IMR-90 (cell line): ENCODE results near the gene C13orf46. TPM values are rescaled to one million over a fixed set of nuclear protein-coding genes. Genes with fewer than 3 reads are reported as not detected.
"Not testable (repeated sequence)": the region's sequence is repeated elsewhere in the genome, so short reads cannot be mapped to it uniquely, and the experiment has no call there.

Experiments
- ATAC-seq: fragments of 200-7000 bp; cut with Tn5 transposase; 2 replicates; pipeline ENCODE4 v1.9.1; 2020; ENCODE audit warnings: low read depth, mild to moderate bottlenecking, moderate library complexity
- BruUV-seq: library from RNA; stranded (reverse); fragments of 400-500 nt; replicated peaks from 2 replicates; lab custom pipeline; 2021; lab: Mats Ljungman, UMichigan
- CTCF ChIA-PET: fragments of 300-600 bp; formaldehyde crosslinking; extraction: SDS; loops from one replicate; lab custom pipeline; 2021; ENCODE audit warnings: antibody characterized with exemption; lab: Yijun Ruan, JAX
- POLR2A ChIA-PET: fragments of 300-600 bp; sonication (Branson Sonifier 250); formaldehyde crosslinking; loops from one replicate; lab custom pipeline; 2022; ENCODE audit warnings: antibody characterized with exemption; ENCODE audit not compliant: unreplicated experiment; lab: Charles Lee
- DNase-seq: peaks from one replicate; pipeline ENCODE4 v3.0.0; 2013
- H2AFZ ChIP-seq: replicated peaks from 2 replicates; pipeline ENCODE3; 2013; ENCODE audit warnings: low read length, mild to moderate bottlenecking; ENCODE audit not compliant: poor library complexity
- H2AK5ac ChIP-seq: 2 replicates; pipeline ENCODE4 v1.6.1; 2013; ENCODE audit warnings: low read depth, low read length, inconsistent platforms
- H2AK9ac ChIP-seq: replicated peaks from 2 replicates; pipeline ENCODE3; 2013; ENCODE audit warnings: mild to moderate bottlenecking, low read depth, low read length, moderate library complexity; ENCODE audit not compliant: poor library complexity
- H2BK120ac ChIP-seq: 2 replicates; pipeline ENCODE4 v1.6.1; 2013; ENCODE audit warnings: low read depth, low read length, inconsistent platforms
- H2BK15ac ChIP-seq: 3 replicates; pipeline ENCODE4 v1.6.1; 2013; ENCODE audit warnings: low read depth, low read length, inconsistent platforms
- H2BK20ac ChIP-seq: 2 replicates; pipeline ENCODE4 v1.6.1; 2013; ENCODE audit warnings: low read depth, mild to moderate bottlenecking, inconsistent platforms, low read length, moderate library complexity
- H2BK5ac ChIP-seq: 2 replicates; pipeline ENCODE4 v1.6.1; 2013; ENCODE audit warnings: mild to moderate bottlenecking, low read depth, low read length, inconsistent platforms; ENCODE audit not compliant: poor library complexity, severe bottlenecking
- H3K14ac ChIP-seq: replicated peaks from 2 replicates; pipeline ENCODE4 v1.6.1; 2013; ENCODE audit warnings: low read depth, low read length, inconsistent platforms
- H3K18ac ChIP-seq: 2 replicates; pipeline ENCODE4 v1.6.1; 2013; ENCODE audit warnings: low read depth, low read length, control low read depth
- H3K23ac ChIP-seq: 2 replicates; pipeline ENCODE4 v1.6.1; 2013; ENCODE audit warnings: low read depth, low read length, inconsistent platforms
- H3K27ac ChIP-seq: 2 replicates; pipeline ENCODE4 v1.5.1; 2013; ENCODE audit warnings: mild to moderate bottlenecking, control low read depth, low read length; ENCODE audit not compliant: insufficient read depth
- H3K27me3 ChIP-seq: 2 replicates; pipeline ENCODE4 v1.6.1; 2013; ENCODE audit warnings: low read length; ENCODE audit not compliant: control insufficient read depth, insufficient read depth
- H3K36me3 ChIP-seq: 2 replicates; pipeline ENCODE4 v1.6.1; 2013; ENCODE audit warnings: low read length, mixed read lengths; ENCODE audit not compliant: control insufficient read depth, insufficient read depth
- H3K4ac ChIP-seq: 2 replicates; pipeline ENCODE4 v1.6.1; 2013; ENCODE audit warnings: low read depth, low read length, inconsistent platforms
- H3K4me1 ChIP-seq: 2 replicates; pipeline ENCODE4 v1.6.1; 2013; ENCODE audit warnings: low read length, mixed read lengths; ENCODE audit not compliant: control insufficient read depth, insufficient read depth
- H3K4me2 ChIP-seq: 2 replicates; pipeline ENCODE4 v1.6.1; 2013; ENCODE audit warnings: low read depth, mild to moderate bottlenecking, control low read depth, low read length, moderate library complexity
- H3K4me3 ChIP-seq: 2 replicates; pipeline ENCODE4 v1.5.1; 2013; ENCODE audit warnings: low read depth, mild to moderate bottlenecking, control low read depth, low read length, moderate library complexity; ENCODE audit not compliant: insufficient read depth
- H3K56ac ChIP-seq: 2 replicates; pipeline ENCODE4 v1.6.1; 2013; ENCODE audit warnings: low read length, inconsistent platforms; ENCODE audit not compliant: insufficient read depth; ENCODE audit errors: extremely low read depth
- H3K79me1 ChIP-seq, 2 experiments: 2 replicates each; pipeline ENCODE4 v1.6.1; 2013; ENCODE audit warnings: low read length in 2 of 2, inconsistent platforms in 1 of 2, low read depth in 1 of 2
- H3K9ac ChIP-seq: 2 replicates; pipeline ENCODE4 v1.6.1; 2013; ENCODE audit warnings: low read depth, low read length, control low read depth
- H3K9me1 ChIP-seq: 2 replicates; pipeline ENCODE4 v1.6.1; 2013; ENCODE audit warnings: low read length, inconsistent platforms; ENCODE audit not compliant: insufficient read depth
- H3K9me3 ChIP-seq: 2 replicates; pipeline ENCODE4 v1.6.1; 2013; ENCODE audit warnings: low read length; ENCODE audit not compliant: control insufficient read depth, insufficient read depth
- H4K20me1 ChIP-seq: 2 replicates; pipeline ENCODE4 v1.6.1; 2013; ENCODE audit warnings: low read length, inconsistent platforms; ENCODE audit not compliant: insufficient read depth
- H4K5ac ChIP-seq: 2 replicates; pipeline ENCODE4 v1.6.1; 2013; ENCODE audit warnings: mild to moderate bottlenecking, low read depth, low read length, control low read depth
- H4K8ac ChIP-seq, 2 experiments: 2 replicates each; pipeline ENCODE4 v1.6.1; 2013; ENCODE audit warnings: low read depth in 2 of 2, low read length in 2 of 2, control low read depth in 1 of 2, inconsistent platforms in 1 of 2
- H4K91ac ChIP-seq: 2 replicates; pipeline ENCODE4 v1.6.1; 2013; ENCODE audit warnings: low read depth, low read length, inconsistent platforms; ENCODE audit not compliant: insufficient read depth
- BHLHE40 ChIP-seq: fragments of 150-350 bp; IDR thresholded peaks from 2 replicates; pipeline ENCODE4 v1.6.1; 2016; ENCODE audit warnings: mild to moderate bottlenecking, low read depth, low read length
- CEBPB ChIP-seq: IDR thresholded peaks from 2 replicates; pipeline ENCODE4 v1.6.1; 2012; ENCODE audit warnings: low read depth, low read length, improper control_type of control experiment
- FOS ChIP-seq: fragments of 150-350 bp; IDR thresholded peaks from 2 replicates; pipeline ENCODE4 v1.6.1; 2016; ENCODE audit warnings: low read depth, low read length
- whole genome bisulfite sequencing, 2 experiments: methylation state at CpG; one replicate each; pipeline versions ENCODE4 v1.1.5 to v1.1.7; 2013; ENCODE audit warnings: missing lambda C conversion rate in 2 of 2; ENCODE audit not compliant: insufficient read length in 1 of 2; ENCODE audit errors: extremely low coverage in 2 of 2; 5-methylcytosine and 5-hydroxymethylcytosine counted together
- dilution Hi-C: fragments of 300-500 bp; cut with HindIII; formaldehyde crosslinking; loops from one replicate; pipeline ENCODE4 v1.14.3; 2018; ENCODE audit warnings: low sequenced_read_pairs; ENCODE audit not compliant: unreplicated experiment
- in situ Hi-C: fragments of 300-500 bp; cut with MboI; formaldehyde crosslinking; loops from 3 replicates; pipeline ENCODE4 v1.14.3; 2019; ENCODE audit warnings: low sequenced_read_pairs, inconsistent platforms, mixed read lengths
- intact Hi-C: fragments of 100-400 bp; cut with micrococcal nuclease; formaldehyde crosslinking; loops from 2 replicates; pipeline ENCODE4 v1.10.0; 2022
- polyA plus RNA-seq, 3 experiments: library from polyadenylated mRNA; depleted of rRNA; stranded (reverse); fragments of >200 nt; gene quantifications; 2 replicates each; pipeline ENCODE4 v1.2.3, GENCODE V29; 2012; ENCODE audit warnings: low replicate concordance in 1 of 3
- total RNA-seq: library from RNA; depleted of rRNA; stranded (reverse); fragments of >200 nt; gene quantifications from 2 replicates; pipeline ENCODE4 v1.2.3, GENCODE V29; 2012

C13orf46 gene
- total and polyA plus RNA-seq, 2 of the 4 experiments (the other 2 are of a cell fraction), result under 0.01 to 2.1 TPM

- H2AFZ ChIP-seq, result peak overlapping the region; percentile 33
- H3K4me2 ChIP-seq, H2AK9ac ChIP-seq, H4K20me1 ChIP-seq, intact Hi-C loops, H3K9ac ChIP-seq, H3K27ac ChIP-seq, H3K4me3 ChIP-seq, H3K9me3 ChIP-seq, ATAC-seq, in situ Hi-C loops, H3K4me1 ChIP-seq, H4K5ac ChIP-seq, H3K27me3 ChIP-seq, dilution Hi-C loops, CTCF ChIA-PET, POLR2A ChIA-PET, H3K36me3 ChIP-seq, BruUV-seq: not testable (repeated sequence)
- TF ChIP-seq CEBPB (0 out of 2 replicates have a peak, but pooled peaks have one; percentile 8), BHLHE40 (peak; percentile 37; the same call in 1 of the 2 replicates), FOS (peak; percentile 15; the same call in 1 of the 2 replicates)
- 0 out of 2 replicates have a peak overlapping the region, but pooled peaks have one; percentile 7 for H3K56ac ChIP-seq
- peak overlapping the region; percentile 40 for H2BK5ac ChIP-seq
- peak overlapping the region; percentile 92; the same call in 2 of the 3 replicates for H2BK15ac ChIP-seq
- 0 out of 2 replicates have a peak overlapping the region, but pooled peaks have one; percentile 13 for H4K91ac ChIP-seq
- no CpG with 5 or more reads among the region's 8 CpGs for WGBS, 2 experiments
- H2AK5ac ChIP-seq, result peak overlapping the region; percentile 98
- H4K8ac ChIP-seq, result peak overlapping the region in 1 of 2 experiments; percentile 50; a peak in 2 of 4 replicates
- peak overlapping the region; percentile 75 for H2BK20ac ChIP-seq
- peaks cover 19% of the 10 kb centered on the region for H3K9me1 ChIP-seq
- peak overlapping the region; percentile 8; the same call in 1 of the 2 replicates for H3K18ac ChIP-seq
- peak overlapping the region; percentile 83 for H3K4ac ChIP-seq
- H2BK120ac ChIP-seq, result peak overlapping the region; percentile 88
- DNase-seq, result peak; percentile 53
- H3K14ac ChIP-seq, result peak overlapping the region; percentile 70
- peak overlapping the region; percentile 45; the same call in 1 of the 2 replicates for H3K23ac ChIP-seq
- peaks cover 0 to 34% of the 10 kb centered on the region in 2 experiments; a peak in 2 of 4 replicates for H3K79me1 ChIP-seq
Observed at GRCh38 chr13:113913408-113913807, 60.5 kb downstream of the C13orf46 start.
